HG03432 (cell line): Measurements from ENCODE around the gene FAM185A.
"Not testable (repeated sequence)": the region's sequence is repeated elsewhere in the genome, so short reads cannot be mapped to it uniquely, and the experiment has no call there.

ENCODE experiments used
- ATAC-seq: cut with Tn5 transposase; IDR thresholded peaks from one replicate; pipeline ENCODE4 v1.9.1; 2021; ENCODE audit warnings: mild to moderate bottlenecking, moderate library complexity; ENCODE audit not compliant: unreplicated experiment

Gene FAM185A

DNA sequence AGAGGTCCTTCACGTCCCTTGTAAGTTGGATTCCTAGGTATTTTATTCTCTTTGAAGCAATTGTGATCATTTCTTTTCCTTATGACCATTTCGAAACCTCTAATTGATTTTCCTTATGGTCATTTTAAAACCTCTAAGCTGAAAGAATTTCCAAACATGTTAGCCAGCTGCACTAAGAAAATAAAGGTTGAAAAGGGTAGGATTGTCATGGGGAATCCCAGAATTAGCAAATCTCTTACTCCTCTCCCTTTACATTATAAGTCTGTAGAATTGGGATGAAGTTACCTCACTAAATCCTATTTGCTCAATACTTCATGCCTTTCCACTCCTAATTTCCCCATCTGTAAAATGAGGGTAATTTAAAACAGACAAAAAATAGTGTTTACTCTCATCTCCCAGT is 79.5 kb downstream of the FAM185A start:
- no peak for ATAC-seq

DNA sequence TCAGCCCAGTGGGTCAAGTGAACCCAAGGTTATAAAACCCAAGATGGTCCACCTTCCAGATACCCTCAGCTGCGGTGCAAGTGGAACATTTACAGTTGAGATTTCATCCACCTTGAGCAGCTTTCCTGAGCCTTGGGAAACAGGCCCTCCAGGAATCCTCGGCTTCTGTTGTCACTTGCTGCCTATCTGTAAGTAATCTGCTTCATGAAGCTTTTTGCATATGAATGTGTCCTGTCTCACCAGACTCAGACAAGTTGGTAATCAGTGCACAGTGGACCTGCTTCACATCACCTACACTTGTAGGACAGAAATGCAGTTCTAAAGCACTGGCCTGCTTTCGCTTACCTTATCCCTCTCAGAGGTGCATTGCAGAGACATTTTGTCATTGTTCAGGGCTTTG is 80.3 kb downstream of the FAM185A start:
- no peak for ATAC-seq

DNA sequence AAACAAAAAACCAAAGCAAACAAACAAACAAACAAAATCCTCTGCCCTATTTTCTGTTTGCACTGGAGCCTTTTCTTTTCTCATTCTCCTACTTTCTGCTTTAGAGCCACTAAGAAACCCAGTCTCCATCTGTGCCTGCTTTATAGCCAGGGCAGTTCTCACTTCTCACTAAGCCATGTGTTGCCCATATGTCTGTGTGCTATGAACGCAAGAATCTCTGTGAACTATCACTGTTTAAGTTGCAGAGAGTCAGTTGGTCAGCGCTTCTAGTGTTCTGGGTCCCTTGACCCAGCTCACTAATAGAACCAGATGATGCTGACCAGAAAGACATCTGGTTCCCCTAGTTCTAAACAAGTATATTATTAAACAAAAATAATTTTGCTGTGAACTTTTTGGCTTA is 81.4 kb downstream of the FAM185A start:
- no peak for ATAC-seq

DNA sequence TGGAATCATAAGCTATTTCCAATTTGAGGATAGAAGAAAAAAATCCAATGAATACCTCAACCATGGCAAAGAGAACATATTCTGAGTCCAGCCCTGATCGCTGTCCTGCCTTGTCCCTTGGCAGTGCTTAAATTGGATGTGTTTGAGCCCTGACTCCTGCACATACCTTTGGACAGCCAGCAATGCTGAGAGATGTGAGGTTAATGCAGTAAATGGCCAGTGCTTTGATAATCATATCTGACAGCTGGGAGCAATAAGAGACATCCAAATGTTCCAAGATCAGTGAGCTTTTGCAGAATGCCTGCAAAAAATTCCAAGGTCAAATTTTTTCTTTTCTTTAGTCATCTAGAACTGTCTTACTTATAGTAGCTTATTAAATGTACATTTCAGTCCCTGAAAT is 83.9 kb downstream of the FAM185A start:
- ATAC-seq, result no peak

DNA sequence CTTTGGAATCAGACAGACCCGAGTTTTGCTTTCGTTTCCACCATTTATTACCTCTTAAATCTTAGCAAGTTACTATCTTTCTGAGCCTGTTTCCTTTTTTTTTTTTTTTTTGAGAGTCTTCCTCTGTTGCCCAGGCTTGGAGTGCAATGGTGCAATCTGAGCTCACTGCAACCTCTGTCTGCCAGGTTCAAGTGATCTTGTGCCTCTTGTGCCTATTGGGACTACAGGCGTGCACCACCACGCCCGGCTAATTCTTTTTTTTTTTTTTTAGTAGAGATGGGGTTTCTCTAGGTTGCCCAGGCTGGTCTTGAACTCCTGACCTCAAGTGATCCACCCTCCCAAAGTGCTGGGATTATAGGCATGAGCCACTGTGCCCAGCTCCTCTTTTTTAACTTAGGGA is 84.5 kb downstream of the FAM185A start:
- no peak for ATAC-seq

DNA sequence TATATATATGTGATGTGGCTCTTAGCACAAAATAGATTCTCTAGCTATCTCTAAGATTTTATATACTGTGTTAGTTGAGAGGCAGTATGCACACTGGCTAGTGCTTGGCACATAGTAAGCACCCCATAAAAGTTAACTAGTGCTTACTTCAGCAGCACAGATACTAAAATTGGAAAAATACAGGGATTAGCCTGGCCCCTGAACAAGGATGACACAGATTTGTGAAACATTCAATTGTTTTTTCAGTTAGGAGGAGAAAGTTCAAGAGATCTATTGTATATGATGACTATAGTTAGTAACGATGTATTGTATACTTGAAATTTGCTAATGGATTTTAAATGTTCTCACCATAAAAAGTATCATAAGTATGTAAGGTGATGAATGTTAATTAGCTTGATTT is 85.7 kb downstream of the FAM185A start:
- ATAC-seq, result no peak

DNA sequence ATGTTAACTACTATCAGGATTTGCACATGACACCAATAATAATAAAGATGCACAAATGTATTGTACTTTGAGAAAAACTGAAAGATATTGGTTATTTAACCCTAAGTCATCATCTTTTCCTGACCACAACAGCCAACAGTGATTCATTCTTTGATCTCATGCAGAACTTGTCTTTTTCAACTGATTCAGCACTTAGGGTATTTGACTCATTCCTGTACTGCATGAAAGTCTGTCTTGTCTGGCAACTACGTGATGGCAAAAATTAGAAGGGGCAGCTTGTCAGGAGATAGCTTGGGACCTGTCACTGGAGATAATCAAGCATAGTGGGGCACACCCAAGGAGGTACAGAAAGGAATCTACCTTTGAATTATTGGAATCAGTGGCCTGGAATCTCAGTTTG is 86.2 kb downstream of the FAM185A start:
- ATAC-seq, result peak; percentile 100

DNA sequence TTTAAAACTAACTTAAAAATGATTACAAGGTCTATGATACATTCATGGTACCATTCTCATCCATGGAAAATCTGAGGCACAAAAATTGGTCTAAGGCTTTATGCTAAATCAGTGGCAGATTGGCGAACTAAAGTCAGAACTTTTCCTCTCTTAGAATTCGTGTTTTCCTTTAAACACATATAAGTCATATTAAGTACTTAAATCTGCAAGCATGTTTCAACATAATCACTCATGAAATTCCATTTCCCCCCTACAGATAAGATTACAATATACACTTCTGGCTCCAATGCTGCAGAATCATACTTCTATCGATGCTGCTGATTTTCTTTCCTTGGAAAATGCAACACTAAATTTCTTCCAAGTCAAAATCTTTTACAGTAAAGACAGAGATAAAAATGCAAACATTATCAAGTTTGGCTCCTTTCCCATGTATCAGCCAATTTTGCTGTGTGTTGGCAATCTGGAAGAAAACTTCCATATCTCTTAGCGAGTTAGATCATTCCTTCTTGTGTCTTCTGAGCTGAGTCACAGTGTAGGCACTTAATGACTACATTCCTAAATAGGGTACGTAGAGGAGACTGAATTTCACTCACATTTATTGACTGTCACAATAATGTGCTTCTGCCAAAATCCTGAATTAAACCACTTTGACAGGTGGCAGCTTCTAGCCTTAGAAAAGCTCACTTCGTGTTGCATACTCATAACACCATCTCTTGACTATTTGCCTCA is 87.6 kb downstream of the FAM185A start:
- no peak for ATAC-seq

DNA sequence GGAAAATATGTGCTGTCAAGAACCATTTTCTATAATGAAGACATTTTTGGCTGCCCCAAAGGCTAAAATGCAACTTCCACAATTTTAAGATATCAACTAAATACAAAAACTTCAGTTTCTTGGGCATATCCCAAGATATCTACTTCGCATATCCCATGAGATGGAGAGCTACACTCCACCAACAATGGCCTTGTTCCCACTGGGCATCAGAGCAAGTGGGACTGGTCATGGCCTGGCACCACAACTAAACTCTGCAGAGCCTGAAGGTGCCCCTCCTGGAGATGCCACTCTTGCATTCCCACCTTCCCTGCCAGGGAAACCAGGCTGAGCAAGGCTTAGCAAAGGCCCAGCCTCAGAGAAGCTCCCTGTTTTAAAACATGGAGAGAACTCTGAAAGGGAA is 88.2 kb downstream of the FAM185A start:
- no peak for ATAC-seq

DNA sequence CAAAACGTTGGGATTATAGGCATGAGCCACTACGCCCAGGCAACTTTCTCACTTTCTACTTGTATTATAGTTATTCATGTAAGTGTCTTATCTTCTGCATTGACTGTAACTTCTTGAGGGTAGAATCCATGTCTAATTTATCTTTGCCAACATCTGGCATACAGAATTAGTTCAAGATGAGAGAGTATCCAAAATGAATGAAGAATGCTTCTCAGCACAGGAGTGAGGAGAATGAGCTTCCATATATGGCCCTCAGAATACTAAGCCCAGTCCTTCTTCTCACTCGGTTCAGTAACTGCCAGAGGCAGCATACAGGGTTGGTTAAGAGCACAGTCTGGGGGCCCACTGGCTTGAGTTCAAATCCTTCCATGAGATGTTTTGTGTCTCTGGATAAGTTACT is 89.0 kb downstream of the FAM185A start:
- no peak for ATAC-seq

DNA sequence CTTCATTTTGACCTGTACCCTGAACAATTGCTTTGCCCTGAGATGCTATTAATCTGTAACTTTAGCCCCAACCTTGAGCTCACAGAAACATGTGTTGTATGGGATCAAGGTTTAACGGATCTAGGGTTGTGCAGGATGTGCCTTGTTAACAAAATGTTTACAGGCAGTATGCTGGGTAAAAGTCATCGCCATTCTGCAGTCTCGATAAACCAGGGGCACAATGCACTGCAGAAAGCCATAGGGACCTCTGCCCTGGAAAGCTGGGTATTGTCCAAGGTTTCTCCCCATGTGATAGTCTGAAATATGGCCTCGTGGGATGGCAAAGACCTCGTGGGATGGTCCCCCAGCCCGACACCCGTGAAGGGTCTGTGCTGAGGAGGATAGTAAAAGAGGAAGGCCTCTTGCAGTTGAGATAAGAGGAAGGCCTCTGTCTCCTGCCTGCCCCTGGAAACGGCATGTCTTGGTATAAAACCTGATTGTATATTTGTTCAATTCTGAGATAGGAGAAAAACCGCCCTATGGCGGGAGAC is 89.8 kb downstream of the FAM185A start:
- ATAC-seq, result not testable (repeated sequence)

DNA sequence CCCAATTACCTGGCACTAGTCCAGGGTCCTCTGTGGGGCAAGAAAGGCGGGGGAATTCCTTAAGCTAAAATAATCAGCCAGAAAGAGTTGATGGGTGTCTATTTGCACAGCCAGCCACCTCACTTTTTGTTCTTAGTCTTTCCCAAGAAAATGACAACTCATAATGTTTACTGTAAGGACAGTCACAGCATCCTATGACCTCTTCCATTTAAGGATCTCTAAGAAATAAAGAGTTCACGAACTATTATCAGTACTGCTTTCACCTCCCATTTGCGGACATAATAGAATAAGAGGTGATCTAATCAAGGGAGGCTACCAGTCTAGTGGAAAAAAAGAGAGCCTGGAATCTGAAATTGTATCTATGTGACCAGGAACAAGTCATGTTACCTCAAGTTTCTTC is 91.6 kb downstream of the FAM185A start:
- ATAC-seq, result no peak

DNA sequence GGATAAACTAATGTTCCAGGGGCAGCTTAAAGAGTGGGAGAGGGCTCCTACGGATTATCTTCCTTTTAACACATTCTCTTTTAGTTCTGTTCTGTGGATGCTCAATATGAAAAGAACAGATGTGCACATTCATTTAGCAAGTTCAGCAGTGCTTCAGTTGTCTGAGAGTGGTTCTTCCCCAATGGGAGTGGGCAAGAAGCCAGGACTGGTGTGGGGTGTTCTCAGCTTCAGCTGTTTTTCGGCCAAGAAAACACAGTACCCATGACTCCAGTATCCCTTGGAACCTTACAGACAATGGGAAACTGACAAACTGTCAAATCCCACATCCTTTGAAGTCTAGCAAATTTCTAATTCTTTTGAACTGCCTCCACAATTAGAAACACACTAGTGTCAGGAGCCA is 92.5 kb downstream of the FAM185A start:
- no peak for ATAC-seq

DNA sequence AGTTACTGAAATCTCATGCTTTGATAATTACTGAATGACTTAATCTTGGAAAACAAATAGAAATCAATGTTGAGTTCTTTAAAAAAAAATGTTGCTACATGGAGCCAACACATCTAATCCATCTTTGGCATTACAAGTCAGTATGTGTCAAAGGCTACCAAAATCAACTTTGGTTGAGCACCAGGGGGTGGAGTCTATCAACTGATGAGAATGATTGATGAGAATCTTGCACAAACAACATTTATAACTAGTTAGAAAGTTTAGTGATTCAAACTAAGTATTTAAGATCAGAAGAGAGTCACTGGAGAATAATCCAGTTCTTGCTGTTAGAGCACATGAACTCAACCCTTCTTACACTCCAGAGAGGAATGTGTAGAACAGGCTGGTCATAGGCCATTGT is 93.5 kb downstream of the FAM185A start:
- ATAC-seq, result no peak

DNA sequence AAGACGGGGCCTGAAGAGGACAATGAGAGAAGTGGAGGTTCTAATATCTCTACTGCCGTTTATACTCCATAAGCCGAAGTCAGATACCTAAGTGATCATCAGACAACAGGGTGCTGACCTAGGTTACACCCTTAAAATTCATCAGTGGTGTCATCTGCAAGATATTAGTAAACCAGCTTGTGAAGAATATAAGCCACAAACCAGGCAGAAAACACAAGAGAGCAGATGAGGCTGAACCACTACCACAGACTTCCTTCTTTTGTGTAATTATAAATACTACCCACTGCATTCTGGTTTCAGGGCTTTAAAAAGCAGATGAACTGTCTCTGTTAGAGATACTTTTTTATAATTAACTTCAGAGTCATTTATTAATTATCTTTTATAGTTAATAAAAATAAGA is 95.1 kb downstream of the FAM185A start:
- ATAC-seq, result peak; percentile 88

DNA sequence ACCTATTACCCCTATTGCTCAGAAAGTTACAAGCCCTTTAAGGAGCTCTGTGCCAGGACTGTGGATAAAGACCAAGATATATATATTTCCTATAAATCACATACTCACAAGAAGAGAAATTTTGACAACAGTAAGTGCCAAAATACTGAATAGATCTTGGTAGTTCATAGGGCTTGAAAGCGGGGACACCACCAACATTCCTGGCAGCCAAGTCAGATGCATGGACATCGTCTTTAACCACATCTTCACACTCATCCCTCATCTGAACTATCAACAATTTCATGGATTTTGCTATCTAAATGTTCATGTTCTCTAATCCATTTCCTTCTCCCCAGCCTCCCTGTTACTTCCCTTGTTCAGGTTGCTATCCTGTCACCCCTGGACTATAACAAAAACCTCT is 96.5 kb downstream of the FAM185A start:
- ATAC-seq, result no peak

DNA sequence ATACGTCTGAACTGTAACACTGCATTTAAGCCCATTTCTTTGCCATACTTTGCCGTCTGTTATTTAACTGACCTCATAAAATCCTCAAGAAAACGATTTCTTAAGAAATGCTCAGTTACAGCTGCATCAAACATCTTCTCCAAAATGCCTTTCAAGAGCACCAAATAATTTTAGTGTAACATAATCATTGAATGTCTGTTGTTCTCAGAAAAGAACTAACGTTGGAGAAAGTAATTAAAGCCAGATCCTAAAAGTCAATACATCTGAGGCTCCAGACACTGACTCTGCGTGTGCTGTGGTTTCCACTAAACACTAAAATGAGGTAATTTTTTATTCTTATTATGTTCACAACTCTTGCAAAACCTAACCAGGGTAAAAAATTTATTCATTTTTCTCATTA is 100.3 kb downstream of the FAM185A start:
- no peak for ATAC-seq

DNA sequence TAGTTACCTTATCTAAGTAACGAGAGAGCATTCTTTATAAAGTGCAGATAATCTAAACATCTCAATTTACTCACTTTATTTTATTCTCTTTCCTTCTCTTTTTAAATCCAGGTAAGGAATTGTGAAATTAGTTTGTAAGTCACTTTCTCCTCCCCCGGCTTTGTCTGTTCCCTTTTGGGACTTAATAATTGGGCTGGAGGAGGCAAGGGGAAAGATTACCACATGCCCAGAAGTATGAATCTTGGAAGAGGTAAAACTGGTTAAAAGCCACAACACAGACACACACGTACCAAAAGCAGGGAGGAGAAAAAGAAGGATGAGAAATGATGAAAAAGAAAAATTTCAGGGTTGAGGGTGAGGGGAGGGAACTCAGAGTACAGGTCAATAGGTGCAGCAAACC is 100.7 kb downstream of the FAM185A start:
- no peak for ATAC-seq

DNA sequence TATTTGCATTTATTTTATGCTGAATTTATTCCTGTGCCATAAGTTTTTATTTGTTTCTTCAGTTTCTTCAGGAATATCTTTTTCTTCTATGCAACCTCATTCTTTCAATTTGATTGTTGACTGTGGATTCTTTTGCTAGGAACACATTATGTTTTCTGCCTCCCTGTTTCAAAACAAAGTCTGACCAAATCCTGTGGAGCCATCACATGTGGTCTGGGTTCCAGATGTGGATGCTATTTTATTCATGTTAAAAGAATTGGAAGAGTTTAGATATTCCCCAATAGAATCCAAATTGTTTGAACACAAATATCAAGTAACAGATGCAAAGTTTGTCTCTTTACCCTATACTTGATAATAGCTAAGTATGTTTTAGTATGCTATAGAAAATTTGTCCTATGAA is 107.2 kb downstream of the FAM185A start:
- no peak for ATAC-seq
